Left ventricle myocardium inferior (tissue), 1 donor: ENCODE results near the gene RSPO1. TPM values are rescaled to one million over a fixed set of nuclear protein-coding genes. Genes with fewer than 3 reads are reported as not detected.

Experiments used
- DNase-seq: peaks from one replicate; pipeline ENCODE4 v3.0.0-alpha.2; 2020
- H3K27ac ChIP-seq: fragments of 200-600 bp; replicated peaks from 2 replicates; pipeline ENCODE4 v1.8.0; 2021
- H3K27me3 ChIP-seq: fragments of 200-600 bp; 2 replicates; pipeline ENCODE4 v1.8.0; 2021; ENCODE audit warnings: low read depth
- H3K36me3 ChIP-seq: fragments of 200-600 bp; 2 replicates; pipeline ENCODE4 v1.8.0; 2021
- H3K4me1 ChIP-seq: fragments of 200-600 bp; 2 replicates; pipeline ENCODE4 v1.8.0; 2021
- H3K4me3 ChIP-seq: fragments of 200-600 bp; 2 replicates; pipeline ENCODE4 v1.8.0; 2021; ENCODE audit warnings: mild to moderate bottlenecking, moderate library complexity
- H3K9me3 ChIP-seq: fragments of 200-600 bp; replicated peaks from 2 replicates; pipeline ENCODE4 v1.8.0; 2021
- intact Hi-C: fragments of 100-400 bp; cut with micrococcal nuclease; formaldehyde crosslinking; loops from one replicate; pipeline ENCODE4 v1.11.0; 2022
- total RNA-seq: library from RNA; stranded (reverse); fragmentation: NEBNext Ultra II Directional; extraction: Animal tissue kit (Norgen Biotek cat#: 25700); gene quantifications from one replicate; pipeline ENCODE4 v1.2.1, GENCODE V29; 2021
- TF ChIP-seq, protein P1 (sequence below): fragments of 200-600 bp; IDR thresholded peaks from 2 replicates; pipeline ENCODE4 v1.8.0; 2021; ENCODE audit warnings: antibody characterized with exemption, mild to moderate bottlenecking, borderline replicate concordance
- donor health status: DM: no; HTN: yes; CAD: no; lungs with severe emphysema.

Gene RSPO1
- total RNA-seq, 1 donor from 2014 or later = not detected

DNA sequence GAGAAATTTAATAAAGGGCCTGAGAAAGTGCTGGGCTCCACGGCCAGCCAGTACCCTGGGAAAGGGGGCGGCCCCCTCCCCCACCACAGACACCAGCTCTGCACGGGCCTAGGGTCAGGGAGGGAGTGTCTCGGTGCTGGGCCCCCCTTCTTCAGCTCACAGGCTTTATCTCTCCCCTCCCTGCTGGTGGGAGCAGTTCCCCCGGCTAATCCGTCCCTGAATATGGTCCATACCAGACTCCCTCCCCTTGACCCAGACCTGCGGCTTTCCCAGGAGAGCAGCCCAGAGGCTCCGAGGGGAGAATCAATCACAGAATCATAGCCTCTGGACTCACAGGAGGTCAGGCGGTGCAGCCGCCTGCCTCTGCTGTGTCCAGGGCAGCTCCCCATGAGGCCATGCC lies 26.0 kb upstream of the RSPO1 start:
- Histone ChIP-seq H3K4me1 (no peaks in the 10 kb centered on the region), H3K27me3 (peaks cover 89% of the 10 kb centered on the region), H3K27ac (no peak overlapping the region), H3K9me3 (no peaks in the 10 kb centered on the region), H3K36me3 (no peaks in the 10 kb centered on the region), H3K4me3 (no peak overlapping the region)
- no peak for DNase-seq
- intact Hi-C loops = no loop called here
- TF ChIP-seq, protein P1, sequence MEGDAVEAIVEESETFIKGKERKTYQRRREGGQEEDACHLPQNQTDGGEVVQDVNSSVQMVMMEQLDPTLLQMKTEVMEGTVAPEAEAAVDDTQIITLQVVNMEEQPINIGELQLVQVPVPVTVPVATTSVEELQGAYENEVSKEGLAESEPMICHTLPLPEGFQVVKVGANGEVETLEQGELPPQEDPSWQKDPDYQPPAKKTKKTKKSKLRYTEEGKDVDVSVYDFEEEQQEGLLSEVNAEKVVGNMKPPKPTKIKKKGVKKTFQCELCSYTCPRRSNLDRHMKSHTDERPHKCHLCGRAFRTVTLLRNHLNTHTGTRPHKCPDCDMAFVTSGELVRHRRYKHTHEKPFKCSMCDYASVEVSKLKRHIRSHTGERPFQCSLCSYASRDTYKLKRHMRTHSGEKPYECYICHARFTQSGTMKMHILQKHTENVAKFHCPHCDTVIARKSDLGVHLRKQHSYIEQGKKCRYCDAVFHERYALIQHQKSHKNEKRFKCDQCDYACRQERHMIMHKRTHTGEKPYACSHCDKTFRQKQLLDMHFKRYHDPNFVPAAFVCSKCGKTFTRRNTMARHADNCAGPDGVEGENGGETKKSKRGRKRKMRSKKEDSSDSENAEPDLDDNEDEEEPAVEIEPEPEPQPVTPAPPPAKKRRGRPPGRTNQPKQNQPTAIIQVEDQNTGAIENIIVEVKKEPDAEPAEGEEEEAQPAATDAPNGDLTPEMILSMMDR = no peak

DNA sequence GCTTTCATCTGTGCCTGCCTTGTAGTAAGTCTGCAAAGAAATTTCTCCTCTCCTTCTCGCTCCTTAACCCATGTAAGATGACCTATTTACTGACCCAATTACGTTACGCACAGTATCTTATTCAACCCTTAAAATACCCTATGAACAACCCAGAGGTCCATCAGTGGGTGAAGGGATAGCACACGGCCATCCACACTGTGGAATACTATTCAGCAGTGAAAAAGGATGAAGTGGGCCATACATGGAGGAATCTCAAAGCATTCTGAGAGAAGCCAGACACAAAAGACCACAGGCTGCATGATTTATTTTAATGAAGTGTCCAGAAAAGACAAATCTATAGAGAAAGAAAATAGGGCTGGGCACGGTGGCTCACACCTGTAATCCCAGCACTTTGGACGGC lies 23.8 kb upstream of the RSPO1 start:
- H3K4me1 ChIP-seq = no peaks in the 10 kb centered on the region
- no peak overlapping the region for H3K4me3 ChIP-seq
- H3K9me3 ChIP-seq = no peaks in the 10 kb centered on the region
- H3K27me3 ChIP-seq = peaks cover 77% of the 10 kb centered on the region
- DNase-seq = no peak
- TF ChIP-seq, protein P1 = no peak
- no peak overlapping the region for H3K27ac ChIP-seq
- intact Hi-C loops = no loop called here
- H3K36me3 ChIP-seq = no peaks in the 10 kb centered on the region

DNA sequence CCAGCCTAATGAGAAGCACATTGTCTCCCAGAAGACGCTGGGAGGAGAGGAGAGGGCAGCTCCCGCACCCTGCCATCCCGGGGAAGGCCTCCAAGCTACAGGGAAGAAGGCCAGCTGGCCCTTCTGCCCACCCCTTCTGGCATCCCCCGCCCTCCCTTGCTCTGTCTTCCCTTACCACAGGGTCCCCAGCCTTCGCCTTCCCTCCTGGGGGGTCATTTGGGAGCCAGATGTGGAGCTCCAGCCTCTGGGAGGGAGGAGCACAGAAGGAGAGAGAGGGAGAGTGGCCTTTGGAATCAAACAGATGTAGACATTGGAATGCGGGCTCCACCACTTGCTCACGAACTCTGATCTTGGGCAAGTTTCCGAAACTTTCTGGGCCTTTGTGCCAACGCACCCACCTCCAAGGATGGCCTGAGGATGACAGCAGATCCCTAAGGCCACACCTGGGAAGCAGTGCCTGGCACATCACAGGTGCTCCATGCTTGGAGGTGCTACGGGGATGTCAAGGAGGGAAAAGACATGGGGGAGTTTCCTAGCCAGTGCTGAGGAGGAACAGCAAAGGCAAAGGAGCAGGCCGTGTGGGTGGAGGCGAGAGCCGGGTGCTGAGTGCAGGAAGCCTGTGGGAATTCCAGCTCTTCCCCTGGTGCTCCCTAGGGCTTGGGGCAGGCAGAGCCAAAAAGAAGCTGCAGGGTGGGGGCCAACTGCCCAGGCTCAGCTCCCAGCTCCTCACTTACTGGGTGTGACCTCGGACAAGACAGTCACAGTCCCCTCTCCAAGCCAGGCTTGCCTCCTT lies 23.1 kb upstream of the RSPO1 start:
- no peaks in the 10 kb centered on the region for H3K4me1 ChIP-seq
- DNase-seq = no peak
- TF ChIP-seq, protein P1 = no peak
- no peaks in the 10 kb centered on the region for H3K36me3 ChIP-seq
- intact Hi-C loops = no loop called here
- H3K27me3 ChIP-seq = peaks cover 76% of the 10 kb centered on the region
- no peaks in the 10 kb centered on the region for H3K9me3 ChIP-seq
- no peak overlapping the region for H3K4me3 ChIP-seq
- no peak overlapping the region for H3K27ac ChIP-seq

DNA sequence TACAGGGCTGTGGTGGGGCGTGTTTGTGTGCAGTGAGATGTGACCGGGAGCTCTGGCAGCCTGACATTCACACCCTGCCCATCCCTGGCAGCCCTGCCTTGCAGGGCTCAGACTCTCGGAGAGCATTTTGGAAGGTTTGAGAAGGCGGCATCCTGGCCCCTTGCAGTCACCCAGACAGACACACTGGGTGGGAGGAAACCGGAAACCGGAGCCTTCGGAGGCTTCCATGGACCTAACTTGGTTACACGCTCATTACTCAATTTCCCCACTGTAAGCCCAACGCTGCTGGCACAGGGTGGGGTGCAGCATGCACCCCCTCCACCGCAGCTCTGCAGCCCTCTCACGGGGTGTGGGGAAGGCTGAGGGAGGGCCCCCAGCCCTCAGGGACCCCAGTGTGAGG lies 22.2 kb upstream of the RSPO1 start:
- no peaks in the 10 kb centered on the region for H3K36me3 ChIP-seq
- no peaks in the 10 kb centered on the region for H3K4me1 ChIP-seq
- no peak for DNase-seq
- peaks cover 66% of the 10 kb centered on the region for H3K27me3 ChIP-seq
- H3K27ac ChIP-seq = no peak overlapping the region
- intact Hi-C loops = no loop called here
- no peak overlapping the region for H3K4me3 ChIP-seq
- TF ChIP-seq, protein P1 = no peak
- H3K9me3 ChIP-seq = no peaks in the 10 kb centered on the region

DNA sequence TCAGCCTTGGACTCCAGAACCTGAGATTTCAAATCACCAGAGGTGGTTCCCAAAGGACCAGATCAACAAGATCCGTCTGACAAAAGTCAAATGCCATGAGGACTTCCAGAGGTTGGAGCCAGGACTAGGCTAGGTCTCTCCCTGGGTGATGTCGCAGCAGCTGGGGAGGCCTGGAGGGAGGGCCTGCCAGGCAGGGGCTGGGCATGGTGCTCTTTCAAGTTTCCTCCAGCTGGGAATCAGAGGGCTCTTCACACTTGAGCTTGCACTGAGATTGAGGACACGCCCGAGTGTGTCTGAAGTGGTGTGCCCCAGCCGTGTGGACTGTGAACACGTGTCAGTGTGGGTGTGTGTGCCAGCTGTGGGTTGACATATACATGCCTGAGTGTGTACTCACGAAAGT lies 21.3 kb upstream of the RSPO1 start:
- no peak for DNase-seq
- Histone ChIP-seq H3K9me3 (no peaks in the 10 kb centered on the region), H3K4me3 (no peak overlapping the region), H3K4me1 (no peaks in the 10 kb centered on the region), H3K36me3 (no peaks in the 10 kb centered on the region), H3K27me3 (peaks cover 58% of the 10 kb centered on the region), H3K27ac (no peak overlapping the region)
- intact Hi-C loops = no loop called here
- TF ChIP-seq, protein P1 = no peak
